ENCODE data around the gene RFNG.

RFNG gene

DNA sequence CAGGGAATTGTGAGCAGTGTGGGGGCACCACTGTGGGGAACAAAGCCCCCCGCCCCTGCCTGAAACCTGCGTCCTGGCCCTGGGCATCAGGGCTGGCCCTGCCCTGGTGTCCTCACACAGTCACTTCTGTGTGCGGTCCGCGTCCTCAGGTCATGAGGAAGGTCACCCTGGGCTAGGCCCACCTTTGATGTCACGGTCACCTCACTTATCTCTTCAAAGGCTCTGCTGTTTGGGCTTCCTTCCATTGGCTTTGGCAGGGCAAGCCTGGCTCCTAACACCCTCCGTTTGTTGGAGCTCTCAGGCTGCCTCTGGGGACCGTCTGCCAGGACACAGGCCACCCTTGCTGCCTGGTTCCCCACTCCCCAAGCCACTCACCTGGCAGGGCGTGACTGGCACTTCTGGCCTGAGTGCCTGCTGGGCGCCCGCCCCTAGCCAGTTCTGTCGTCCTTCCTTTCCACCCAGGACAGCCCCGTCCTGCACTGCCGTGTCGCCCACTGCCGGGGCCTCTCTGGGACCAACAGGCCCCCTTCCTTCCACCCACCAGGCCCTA is 37.8 kb downstream of the RFNG start:
- no peak for DNase-seq (ENCODE audit: low read depth)

GRCh38 chr17:82013341-82013740 is 38.3 kb downstream of the RFNG start:
- no peak for DNase-seq (ENCODE audit: low read depth)

DNA sequence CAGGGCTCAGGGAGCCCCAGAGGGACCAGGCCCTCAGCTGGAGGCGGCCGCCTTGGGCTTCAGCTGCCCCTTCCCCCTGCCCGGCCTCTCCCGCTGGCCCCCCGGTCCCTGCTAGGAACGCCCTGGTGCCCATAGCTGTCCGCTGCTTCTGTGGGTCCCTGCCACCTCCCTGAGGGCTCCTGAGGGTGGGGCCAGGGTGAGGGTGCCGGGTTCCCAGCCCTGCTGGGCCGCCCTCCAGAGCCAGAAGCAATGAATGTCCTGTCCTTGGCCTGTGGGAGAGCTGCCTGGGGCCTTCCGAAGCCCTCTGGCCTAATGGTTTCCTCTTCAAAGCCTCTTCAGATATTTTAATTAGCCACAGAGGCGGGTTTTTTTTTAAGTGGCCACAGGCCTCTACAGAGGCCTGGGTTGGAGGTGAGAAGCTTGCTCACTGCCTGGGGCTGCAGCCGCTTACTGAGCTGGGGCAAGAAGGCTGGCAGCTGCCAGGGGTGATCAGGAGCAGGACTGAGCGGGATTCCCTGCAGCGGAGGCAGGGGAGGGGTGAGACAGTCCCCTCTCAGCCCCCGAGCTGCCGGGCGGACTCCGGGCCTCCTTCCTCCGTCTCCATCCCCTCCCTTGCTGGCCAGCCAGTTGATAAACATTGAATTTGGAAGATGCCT is 38.8 kb downstream of the RFNG start:
- DNase-seq (ENCODE audit: low read depth), result no peak

GRCh38 chr17:82012261-82012639 is 39.4 kb downstream of the RFNG start:
- no peak for DNase-seq (ENCODE audit: low read depth)

GRCh38 chr17:82011617-82012187 is 39.9 kb downstream of the RFNG start:
- DNase-seq (ENCODE audit: low read depth), result no peak

GRCh38 chr17:82010575-82011525 is 40.8 kb downstream of the RFNG start:
- DNase-seq (ENCODE audit: low read depth), result no peak

DNA sequence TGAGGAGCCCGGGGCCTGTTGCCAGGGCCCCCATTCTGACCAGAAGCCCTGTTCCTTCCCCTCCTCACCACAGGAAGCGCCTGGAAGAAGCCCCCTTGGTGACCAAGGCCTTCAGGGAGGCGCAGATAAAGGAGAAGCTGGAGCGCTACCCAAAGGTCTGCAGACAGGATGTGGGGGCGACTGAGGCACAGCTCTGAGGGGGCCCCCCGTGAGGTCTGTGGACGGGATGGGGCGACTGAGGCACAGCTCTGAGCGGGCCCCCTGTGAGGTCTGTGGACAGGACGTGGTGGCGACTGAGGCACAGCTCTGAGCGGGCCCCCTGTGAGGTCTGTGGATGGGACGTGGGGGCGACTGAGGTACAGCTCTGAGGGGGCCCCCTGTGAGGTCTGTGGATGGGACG is 42.2 kb downstream of the RFNG start:
- DNase-seq (ENCODE audit: low read depth), result no peak

GRCh38 chr17:82008941-82009405 is 42.6 kb downstream of the RFNG start:
- no peak for DNase-seq (ENCODE audit: low read depth)

DNA sequence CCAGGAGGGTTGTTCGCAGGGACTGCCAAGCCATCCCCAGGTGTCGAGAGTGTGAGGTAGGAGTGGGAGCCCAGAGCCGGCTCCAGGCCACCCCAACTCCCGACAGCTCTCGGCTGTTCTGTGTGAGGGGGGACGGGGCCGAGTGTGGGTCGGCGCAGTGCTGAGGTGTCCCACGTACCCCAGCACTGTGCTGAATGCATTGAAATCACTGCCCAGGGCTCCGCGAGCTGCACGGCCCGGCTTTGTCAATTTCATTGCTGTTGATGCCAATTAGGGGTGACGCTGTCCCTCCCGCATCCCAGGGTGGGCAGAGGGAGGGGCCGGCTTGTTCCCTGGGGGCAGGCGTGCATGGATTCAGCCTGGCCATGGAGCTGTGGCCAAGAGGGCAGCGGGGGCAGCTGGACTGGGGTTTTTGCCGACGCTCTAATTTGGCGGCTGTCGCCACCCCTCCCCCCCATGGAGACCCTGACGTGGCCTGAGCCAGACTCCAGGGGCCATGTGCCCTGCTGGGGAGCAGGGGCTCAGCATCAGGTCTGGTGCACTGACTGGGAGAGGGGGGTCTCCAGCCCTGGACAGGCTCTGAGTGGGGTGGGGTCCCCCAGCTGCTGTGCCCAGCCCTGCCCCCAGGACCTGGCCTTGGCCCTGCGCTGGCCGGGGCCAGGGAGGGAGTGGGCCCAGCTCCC is 43.2 kb downstream of the RFNG start:
- no peak for DNase-seq (ENCODE audit: low read depth)

GRCh38 chr17:82007495-82008257 is 43.9 kb downstream of the RFNG start:
- no peak for DNase-seq (ENCODE audit: low read depth)

GRCh38 chr17:82007228-82007494 is 44.5 kb downstream of the RFNG start:
- no peak for DNase-seq (ENCODE audit: low read depth)

DNA sequence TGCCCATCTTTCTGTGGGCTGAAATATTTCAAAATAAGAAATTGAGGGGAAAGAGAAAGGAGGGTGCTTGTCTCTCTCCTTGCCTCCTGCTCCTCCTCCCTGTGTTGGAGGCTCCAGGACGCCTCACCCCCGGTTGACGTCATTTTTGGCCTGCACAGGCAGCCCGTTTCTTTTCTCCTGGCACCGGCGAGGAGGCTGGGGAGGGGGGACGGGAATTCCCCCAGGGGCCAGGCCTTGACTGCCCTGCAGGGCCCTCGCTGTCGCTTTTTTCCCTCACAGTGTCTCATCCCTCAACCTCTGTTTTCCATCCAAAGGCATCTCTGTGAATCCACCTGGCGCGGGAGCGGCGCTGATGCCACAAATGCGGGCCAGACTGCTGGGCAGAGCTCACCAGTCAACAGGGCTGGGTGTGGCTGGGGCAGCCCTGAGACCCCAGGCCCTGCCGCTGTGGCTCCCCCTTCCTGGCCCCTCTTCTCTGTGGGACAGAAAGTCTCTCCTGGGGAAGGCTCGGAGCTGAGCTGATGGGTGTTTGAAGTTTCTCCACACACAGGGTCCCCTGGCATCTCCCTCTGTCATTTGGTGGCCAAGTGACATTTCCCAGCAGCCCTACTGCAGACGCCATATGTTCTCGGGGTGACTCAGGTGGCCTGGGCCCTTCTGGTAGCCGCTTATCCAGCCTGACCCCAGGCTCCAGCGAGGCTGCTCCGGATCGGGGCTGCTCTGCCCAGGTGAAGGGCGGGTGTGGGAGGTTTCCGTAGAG is 45.0 kb downstream of the RFNG start:
- DNase-seq (ENCODE audit: low read depth), result no peak

- DNase-seq (ENCODE audit: low read depth), result no peak
These were observed 45.8 kb downstream of the RFNG start for GRCh38 chr17:82005701-82006348.

- DNase-seq (ENCODE audit: low read depth), result no peak
These were observed 46.8 kb downstream of the RFNG start for GRCh38 chr17:82004517-82005455.

GRCh38 chr17:82003411-82004381 is 47.9 kb downstream of the RFNG start:
- no peak for DNase-seq (ENCODE audit: low read depth)

GRCh38 chr17:82001571-82002056 is 50.0 kb downstream of the RFNG start:
- DNase-seq (ENCODE audit: low read depth), result no peak

- DNase-seq (ENCODE audit: low read depth), result no peak
These were observed 50.6 kb downstream of the RFNG start for GRCh38 chr17:82000803-82001570.
